Myocyte (in vitro differentiated cells): ENCODE results near the gene NPAS3. TPM values are rescaled to one million over a fixed set of nuclear protein-coding genes. Genes with fewer than 3 reads are reported as not detected.

Experiments used
- DNase-seq: peaks from one replicate; pipeline ENCODE4 v3.0.0-alpha.2; 2012; ENCODE audit warnings: low read depth
- total RNA-seq: library from RNA; depleted of rRNA; stranded (reverse); fragments of >200 nt; gene quantifications from 2 replicates; pipeline ENCODE4 v1.2.3, GENCODE V29; 2014

The NPAS3 gene
- total RNA-seq, 1 donor from 2014 or later: 0.19 TPM

- DNase-seq: no peak
These were observed 376.5 kb downstream of the NPAS3 start for GRCh38 chr14:33315217-33315616.

GRCh38 chr14:33315721-33316120 is 377.0 kb downstream of the NPAS3 start:
- DNase-seq: no peak

GRCh38 chr14:33317675-33318074 is 379.0 kb downstream of the NPAS3 start:
- DNase-seq: no peak

- DNase-seq: no peak
These were observed 385.3 kb downstream of the NPAS3 start for GRCh38 chr14:33323979-33324378.

- no peak for DNase-seq
These were observed 392.7 kb downstream of the NPAS3 start for GRCh38 chr14:33331176-33331949.

- peak; percentile 30 for DNase-seq
These were observed 393.8 kb downstream of the NPAS3 start for GRCh38 chr14:33332497-33332896.

GRCh38 chr14:33335366-33335765 is 396.7 kb downstream of the NPAS3 start:
- DNase-seq: no peak

- DNase-seq: no peak
These were observed 403.8 kb downstream of the NPAS3 start for GRCh38 chr14:33342299-33342974.

- no peak for DNase-seq
These were observed 404.3 kb downstream of the NPAS3 start for GRCh38 chr14:33343016-33343415.

GRCh38 chr14:33347796-33348195 is 409.1 kb downstream of the NPAS3 start:
- no peak for DNase-seq

- DNase-seq: no peak
These were observed 409.8 kb downstream of the NPAS3 start for GRCh38 chr14:33348510-33348909.

- DNase-seq: no peak
These were observed 411.2 kb downstream of the NPAS3 start for GRCh38 chr14:33349871-33350270.

GRCh38 chr14:33350366-33350990 is 411.8 kb downstream of the NPAS3 start:
- DNase-seq: no peak

GRCh38 chr14:33352821-33353220 is 414.1 kb downstream of the NPAS3 start:
- DNase-seq: no peak

GRCh38 chr14:33356181-33356580 is 417.5 kb downstream of the NPAS3 start:
- no peak for DNase-seq

- DNase-seq: no peak
These were observed 418.7 kb downstream of the NPAS3 start for GRCh38 chr14:33357225-33358010.

- DNase-seq: no peak
These were observed 420.7 kb downstream of the NPAS3 start for GRCh38 chr14:33359288-33359881.

GRCh38 chr14:33362934-33363333 is 424.3 kb downstream of the NPAS3 start:
- DNase-seq: no peak

- no peak for DNase-seq
These were observed 425.0 kb downstream of the NPAS3 start for GRCh38 chr14:33363682-33364081.

- DNase-seq: no peak
These were observed 425.8 kb downstream of the NPAS3 start for GRCh38 chr14:33364466-33364865.

GRCh38 chr14:33369041-33369440 is 430.4 kb downstream of the NPAS3 start:
- DNase-seq: peak; percentile 69
